Peyer's patch (tissue), 4 donors: ENCODE measurements around the gene CACNA1A.
"Not testable (repeated sequence)": the region's sequence is repeated elsewhere in the genome, so short reads cannot be mapped to it uniquely, and the experiment has no call there.

ENCODE experiments used
- POLR2A ChIP-seq, 2 donors: fragments of 450-650 bp; IDR thresholded peaks; one replicate each; pipeline ENCODE4 v1.5.1; 2017; ENCODE audit warnings: antibody characterized with exemption in 2 of 2, mild to moderate bottlenecking in 2 of 2, moderate library complexity in 2 of 2
- TF ChIP-seq, protein P1 (sequence below), 6 experiments: fragments of 450-650 bp in 4 of 6; fragments of 200-600 bp in 2 of 6; sonication (generic) in 1 of 6; IDR thresholded peaks; one replicate each; pipeline ENCODE4 v1.5.1; 2017 to 2019; ENCODE audit warnings: antibody characterized with exemption in 6 of 6, mild to moderate bottlenecking in 3 of 6, moderate library complexity in 1 of 6

DNA sequence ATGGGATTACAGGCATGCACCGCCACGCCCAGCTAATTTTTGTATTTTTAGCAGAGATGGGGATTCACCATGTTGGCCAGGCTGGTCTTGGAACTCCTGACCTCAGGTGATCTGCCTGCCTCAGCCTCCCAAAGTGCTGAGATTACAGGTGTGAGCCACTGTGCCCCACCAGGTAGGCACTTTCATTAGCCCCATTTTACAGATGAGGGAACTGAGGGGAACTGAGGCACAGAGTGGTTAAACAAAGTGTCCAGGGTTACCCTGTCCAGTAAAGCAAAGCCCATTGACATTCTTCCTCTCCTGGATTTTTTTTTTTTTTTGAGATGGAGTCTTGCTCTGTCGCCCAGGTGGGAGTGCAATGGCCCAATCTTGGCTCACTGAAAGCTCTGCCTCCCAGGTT is 340.1 kb downstream of the CACNA1A start:
- not testable (repeated sequence) for TF ChIP-seq POLR2A (IDR thresholded peaks at IDR 0.05)
- TF ChIP-seq, protein P1, sequence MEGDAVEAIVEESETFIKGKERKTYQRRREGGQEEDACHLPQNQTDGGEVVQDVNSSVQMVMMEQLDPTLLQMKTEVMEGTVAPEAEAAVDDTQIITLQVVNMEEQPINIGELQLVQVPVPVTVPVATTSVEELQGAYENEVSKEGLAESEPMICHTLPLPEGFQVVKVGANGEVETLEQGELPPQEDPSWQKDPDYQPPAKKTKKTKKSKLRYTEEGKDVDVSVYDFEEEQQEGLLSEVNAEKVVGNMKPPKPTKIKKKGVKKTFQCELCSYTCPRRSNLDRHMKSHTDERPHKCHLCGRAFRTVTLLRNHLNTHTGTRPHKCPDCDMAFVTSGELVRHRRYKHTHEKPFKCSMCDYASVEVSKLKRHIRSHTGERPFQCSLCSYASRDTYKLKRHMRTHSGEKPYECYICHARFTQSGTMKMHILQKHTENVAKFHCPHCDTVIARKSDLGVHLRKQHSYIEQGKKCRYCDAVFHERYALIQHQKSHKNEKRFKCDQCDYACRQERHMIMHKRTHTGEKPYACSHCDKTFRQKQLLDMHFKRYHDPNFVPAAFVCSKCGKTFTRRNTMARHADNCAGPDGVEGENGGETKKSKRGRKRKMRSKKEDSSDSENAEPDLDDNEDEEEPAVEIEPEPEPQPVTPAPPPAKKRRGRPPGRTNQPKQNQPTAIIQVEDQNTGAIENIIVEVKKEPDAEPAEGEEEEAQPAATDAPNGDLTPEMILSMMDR (IDR thresholded peaks at IDR 0.05), result not testable (repeated sequence)
